GM18502 (cell line): ENCODE data around the gene SHB.
A peak's percentile ranks its signal among the peaks of the same experiment; 100 is the strongest.

Experiments
- ATAC-seq: cut with Tn5 transposase; IDR thresholded peaks from one replicate; pipeline ENCODE4 v1.9.1; 2021; ENCODE audit warnings: mild to moderate bottlenecking; ENCODE audit not compliant: unreplicated experiment, poor library complexity

SHB gene

GRCh38 chr9:37957664-37957953 is 111.4 kb downstream of the SHB start:
- ATAC-seq = no peak

GRCh38 chr9:37956904-37957663 is 111.9 kb downstream of the SHB start:
- no peak for ATAC-seq

GRCh38 chr9:37956423-37956820 is 112.6 kb downstream of the SHB start:
- ATAC-seq = no peak

GRCh38 chr9:37955781-37956422 is 113.1 kb downstream of the SHB start:
- no peak for ATAC-seq

- ATAC-seq = peak; percentile 50
Observed at GRCh38 chr9:37954581-37954981, 114.4 kb downstream of the SHB start.

GRCh38 chr9:37953775-37954437 is 115.1 kb downstream of the SHB start:
- ATAC-seq = peak; percentile 80

GRCh38 chr9:37953206-37953774 is 115.7 kb downstream of the SHB start:
- ATAC-seq = no peak

- ATAC-seq = no peak
Observed at GRCh38 chr9:37952731-37953130, 116.3 kb downstream of the SHB start.

- ATAC-seq = no peak
Observed at GRCh38 chr9:37951671-37952449, 117.2 kb downstream of the SHB start.

GRCh38 chr9:37950561-37950960 is 118.5 kb downstream of the SHB start:
- ATAC-seq = no peak

GRCh38 chr9:37949576-37949975 is 119.5 kb downstream of the SHB start:
- no peak for ATAC-seq

GRCh38 chr9:37948417-37948980 is 120.5 kb downstream of the SHB start:
- no peak for ATAC-seq

GRCh38 chr9:37947977-37948376 is 121.0 kb downstream of the SHB start:
- ATAC-seq = no peak

GRCh38 chr9:37947471-37947870 is 121.6 kb downstream of the SHB start:
- no peak for ATAC-seq

- no peak for ATAC-seq
Observed at GRCh38 chr9:37946971-37947370, 122.1 kb downstream of the SHB start.

- no peak for ATAC-seq
Observed at GRCh38 chr9:37946041-37946440, 123.0 kb downstream of the SHB start.

GRCh38 chr9:37944671-37945481 is 124.2 kb downstream of the SHB start:
- no peak for ATAC-seq

GRCh38 chr9:37944266-37944650 is 124.8 kb downstream of the SHB start:
- no peak for ATAC-seq
